ENCODE measurements around the gene PSTPIP1.

Gene PSTPIP1

GRCh38 chr15:77058468-77058867, 63.5 kb downstream of the PSTPIP1 start:
- Mint-ChIP-seq H3K4me1 (peaks cover 56% of the 10 kb centered on the region), H3K36me3 (peaks cover 6% of the 10 kb centered on the region), H3K9me3 (no peaks in the 10 kb centered on the region), H3K27me3 (no peaks in the 10 kb centered on the region), H3K4me3 (no peak overlapping the region), H3K27ac (peak overlapping the region; percentile 4)
- ATAC-seq (ENCODE audit: low read depth) (no peak), DNase-seq (ENCODE audit: low spot score in 2 of 2) (no peak)

DNA sequence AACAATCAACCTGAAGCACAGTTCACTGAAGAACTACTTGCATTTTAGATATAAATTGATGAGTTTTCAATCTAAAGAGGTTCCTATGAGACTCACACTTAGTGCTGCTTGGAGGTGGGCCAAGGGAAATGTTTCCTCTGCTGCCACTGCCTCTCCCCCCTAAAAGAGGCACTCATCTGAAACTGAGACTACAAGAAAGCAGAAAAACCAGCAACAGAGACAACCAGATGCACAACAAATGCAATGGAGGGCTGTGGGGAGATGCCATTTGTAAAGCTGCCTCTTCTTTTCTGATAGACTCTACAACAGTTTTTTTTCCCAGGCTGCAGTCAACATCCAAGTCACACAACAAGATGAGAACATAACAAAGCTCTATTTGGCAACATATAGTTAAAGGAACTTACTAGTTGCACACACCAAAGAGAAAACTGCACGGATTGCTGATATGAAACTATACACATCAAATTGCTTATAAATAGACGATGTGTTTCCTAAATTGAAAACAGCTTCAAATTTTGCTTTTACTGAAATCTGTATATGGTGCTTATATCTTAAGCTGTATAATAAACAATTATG, 64.9 kb downstream of the PSTPIP1 start:
- ATAC-seq (ENCODE audit: low read depth) (peak; percentile 26), DNase-seq (ENCODE audit: low spot score in 2 of 2) (no peak)
- Mint-ChIP-seq H3K4me1 (peaks cover 58% of the 10 kb centered on the region), H3K27ac (peak overlapping the region; percentile 37), H3K9me3 (no peaks in the 10 kb centered on the region), H3K4me3 (peak overlapping the region; percentile 45), H3K36me3 (peaks cover 7% of the 10 kb centered on the region), H3K27me3 (no peaks in the 10 kb centered on the region)

- no peaks in the 10 kb centered on the region for H3K27me3 Mint-ChIP-seq
- no peak overlapping the region for H3K4me3 Mint-ChIP-seq
- H3K36me3 Mint-ChIP-seq = peaks cover 10% of the 10 kb centered on the region
- peak overlapping the region; percentile 37 for H3K27ac Mint-ChIP-seq
- H3K9me3 Mint-ChIP-seq = no peaks in the 10 kb centered on the region
- no peak for ATAC-seq (ENCODE audit: low read depth)
- no peak for DNase-seq (ENCODE audit: low spot score in 2 of 2)
- peaks cover 58% of the 10 kb centered on the region for H3K4me1 Mint-ChIP-seq
These were observed 65.6 kb downstream of the PSTPIP1 start for GRCh38 chr15:77060546-77060945.

- Mint-ChIP-seq H3K4me3 (no peak overlapping the region), H3K4me1 (peaks cover 57% of the 10 kb centered on the region), H3K27me3 (no peaks in the 10 kb centered on the region), H3K36me3 (peaks cover 12% of the 10 kb centered on the region), H3K27ac (no peak overlapping the region), H3K9me3 (no peaks in the 10 kb centered on the region)
- ATAC-seq (ENCODE audit: low read depth) (no peak), DNase-seq (ENCODE audit: low spot score in 2 of 2) (no peak)
These were observed 68.3 kb downstream of the PSTPIP1 start for GRCh38 chr15:77063249-77063648.

DNA sequence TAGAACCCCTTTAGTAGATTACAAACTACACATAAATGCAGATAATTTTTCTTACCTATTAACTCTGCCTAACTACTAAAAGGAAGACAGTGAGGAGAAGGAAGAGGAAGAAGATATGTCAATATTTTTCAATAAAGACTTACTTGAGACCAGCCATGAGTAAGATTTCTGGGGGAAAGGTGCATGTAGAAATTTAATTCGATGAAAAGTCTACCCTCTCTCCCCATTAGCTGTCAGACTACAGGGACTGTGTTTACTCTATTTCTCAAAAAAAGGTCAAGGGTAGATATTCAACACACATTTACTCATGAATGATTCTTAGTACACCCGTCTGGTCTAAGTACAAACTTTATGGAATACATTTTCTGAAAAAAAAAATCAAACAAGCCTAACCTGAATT, 69.1 kb downstream of the PSTPIP1 start:
- H3K27ac Mint-ChIP-seq = no peak overlapping the region
- H3K4me1 Mint-ChIP-seq = peaks cover 54% of the 10 kb centered on the region
- no peak overlapping the region for H3K4me3 Mint-ChIP-seq
- H3K27me3 Mint-ChIP-seq = no peaks in the 10 kb centered on the region
- H3K9me3 Mint-ChIP-seq = no peaks in the 10 kb centered on the region
- no peak for ATAC-seq (ENCODE audit: low read depth)
- H3K36me3 Mint-ChIP-seq = peaks cover 13% of the 10 kb centered on the region
- no peak for DNase-seq (ENCODE audit: low spot score in 2 of 2)

GRCh38 chr15:77064539-77065308, 69.8 kb downstream of the PSTPIP1 start:
- Mint-ChIP-seq H3K9me3 (no peaks in the 10 kb centered on the region), H3K4me3 (no peak overlapping the region), H3K27me3 (no peaks in the 10 kb centered on the region), H3K4me1 (peaks cover 56% of the 10 kb centered on the region), H3K36me3 (peaks cover 16% of the 10 kb centered on the region), H3K27ac (no peak overlapping the region)
- DNase-seq (ENCODE audit: low spot score in 2 of 2) (no peak), ATAC-seq (ENCODE audit: low read depth) (no peak)

DNA sequence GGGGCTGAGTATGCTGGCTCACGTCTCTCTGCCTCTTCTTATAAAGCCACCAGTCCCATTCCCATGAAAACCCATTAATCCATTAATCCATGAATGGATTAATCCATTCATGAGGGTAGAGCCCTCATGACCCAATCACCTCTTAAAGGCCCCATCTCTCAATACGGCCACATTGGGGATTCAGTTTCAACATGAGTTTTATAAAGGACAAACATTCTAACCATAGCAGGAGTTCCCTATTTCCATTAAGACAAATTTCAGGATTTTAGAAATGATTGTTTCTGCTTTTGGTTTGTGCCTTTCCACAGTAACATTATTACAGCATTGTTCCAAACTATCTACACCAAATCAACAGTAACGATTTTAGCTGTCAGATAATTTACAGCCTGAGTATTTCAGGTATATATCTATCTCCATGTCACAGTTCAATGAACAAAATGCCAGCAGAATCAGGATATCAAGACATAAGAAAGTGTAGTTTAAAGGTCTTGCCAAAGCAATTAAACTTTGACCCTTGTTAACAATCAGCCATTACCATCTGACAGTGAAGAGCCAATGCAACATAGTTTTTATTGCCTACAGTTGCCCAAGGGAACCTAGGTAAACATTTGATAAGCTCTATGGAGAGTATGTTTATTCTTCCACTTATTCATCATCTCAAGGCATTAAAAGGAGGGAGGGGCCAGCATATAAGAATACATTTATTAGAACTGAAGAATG, 72.2 kb downstream of the PSTPIP1 start:
- no peaks in the 10 kb centered on the region for H3K9me3 Mint-ChIP-seq
- H3K27ac Mint-ChIP-seq = peak overlapping the region; percentile 87
- peaks cover 15% of the 10 kb centered on the region for H3K36me3 Mint-ChIP-seq
- ATAC-seq (ENCODE audit: low read depth) (no peak), DNase-seq (ENCODE audit: low spot score in 2 of 2) (no peak)
- H3K4me1 Mint-ChIP-seq = peaks cover 53% of the 10 kb centered on the region
- peak overlapping the region; percentile 73 for H3K4me3 Mint-ChIP-seq
- H3K27me3 Mint-ChIP-seq = no peaks in the 10 kb centered on the region

GRCh38 chr15:77067691-77068367, 72.9 kb downstream of the PSTPIP1 start:
- H3K27ac Mint-ChIP-seq = peak overlapping the region; percentile 87
- peak overlapping the region; percentile 73 for H3K4me3 Mint-ChIP-seq
- DNase-seq (ENCODE audit: low spot score in 2 of 2) = no peak
- H3K9me3 Mint-ChIP-seq = no peaks in the 10 kb centered on the region
- peak; percentile 22 for ATAC-seq (ENCODE audit: low read depth)
- peaks cover 15% of the 10 kb centered on the region for H3K36me3 Mint-ChIP-seq
- H3K27me3 Mint-ChIP-seq = no peaks in the 10 kb centered on the region
- peaks cover 51% of the 10 kb centered on the region for H3K4me1 Mint-ChIP-seq

- H3K4me1 Mint-ChIP-seq = peaks cover 45% of the 10 kb centered on the region
These were observed 73.7 kb downstream of the PSTPIP1 start for GRCh38 chr15:77068633-77069032.

GRCh38 chr15:77069521-77070121, 74.7 kb downstream of the PSTPIP1 start:
- ATAC-seq (ENCODE audit: low read depth) = no peak
- peaks cover 40% of the 10 kb centered on the region for H3K4me1 Mint-ChIP-seq

More at GRCh38 chr15:77068633-77069032, 73.7 kb downstream of the PSTPIP1 start:
- Mint-ChIP-seq H3K9me3 (no peaks in the 10 kb centered on the region), H3K36me3 (peaks cover 15% of the 10 kb centered on the region), H3K4me3 (peak overlapping the region; percentile 52), H3K27me3 (no peaks in the 10 kb centered on the region), H3K27ac (peak overlapping the region; percentile 33)
- no peak for DNase-seq (ENCODE audit: low spot score in 2 of 2)
- ATAC-seq (ENCODE audit: low read depth) = no peak

DNA sequence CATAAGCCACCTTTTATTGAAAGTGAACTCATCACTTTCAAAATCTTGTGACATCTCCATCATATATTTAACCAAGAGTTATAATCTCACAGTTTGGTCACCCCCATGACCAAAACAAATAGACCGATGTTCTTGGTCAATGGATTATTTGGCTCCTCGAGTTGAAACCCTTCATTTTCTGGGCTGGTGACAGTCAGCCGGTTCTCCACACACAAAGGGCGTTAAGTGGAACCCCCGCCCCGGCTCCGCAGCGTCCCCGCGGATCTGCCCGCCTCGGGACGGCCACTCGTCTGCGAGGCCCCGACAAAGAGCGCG, 75.2 kb downstream of the PSTPIP1 start:
- ATAC-seq (ENCODE audit: low read depth) (no peak), DNase-seq (ENCODE audit: low spot score in 2 of 2) (no peak)
- Mint-ChIP-seq H3K9me3 (no peaks in the 10 kb centered on the region), H3K27ac (peak overlapping the region; percentile 86), H3K36me3 (peaks cover 9% of the 10 kb centered on the region), H3K27me3 (no peaks in the 10 kb centered on the region), H3K4me1 (peaks cover 36% of the 10 kb centered on the region), H3K4me3 (peak overlapping the region; percentile 83)

More at GRCh38 chr15:77069521-77070121, 74.7 kb downstream of the PSTPIP1 start:
- no peaks in the 10 kb centered on the region for H3K27me3 Mint-ChIP-seq
- DNase-seq (ENCODE audit: low spot score in 2 of 2) = no peak
- peak overlapping the region; percentile 86 for H3K27ac Mint-ChIP-seq
- peak overlapping the region; percentile 83 for H3K4me3 Mint-ChIP-seq
- peaks cover 12% of the 10 kb centered on the region for H3K36me3 Mint-ChIP-seq
- H3K9me3 Mint-ChIP-seq = no peaks in the 10 kb centered on the region

GRCh38 chr15:77070495-77071304, 75.8 kb downstream of the PSTPIP1 start, which contains the start of gene TSPAN3:
TSS of gene TSPAN3 (minus strand) at chr15:77071109. CDS start at chr15:77070954, 155 bp downstream.
- H3K27ac Mint-ChIP-seq = peak within 1 kb of the TSS; percentile 86
- DNase-seq (ENCODE audit: low spot score in 2 of 2) (peak; percentile 92 to 93), ATAC-seq (ENCODE audit: low read depth) (peak; percentile 92)
- H3K4me1 Mint-ChIP-seq = peaks cover 36% of the 10 kb centered on the region
- peak within 1 kb of the TSS; percentile 90 for H3K4me3 Mint-ChIP-seq
- peaks cover 9% of the 10 kb centered on the region for H3K36me3 Mint-ChIP-seq
- H3K27me3 Mint-ChIP-seq = no peaks in the 10 kb centered on the region
- no peaks in the 10 kb centered on the region for H3K9me3 Mint-ChIP-seq
